Epithelial cell of esophagus (primary cell): ENCODE data around the gene IL34.
"Not testable (repeated sequence)": the region's sequence is repeated elsewhere in the genome, so short reads cannot be mapped to it uniquely, and the experiment has no call there.

Experiments
- DNase-seq: peaks from one replicate; pipeline ENCODE4 v3.0.0; 2010; ENCODE audit warnings: low read depth
- H3K4me3 ChIP-seq: 2 replicates; pipeline ENCODE4 v1.5.1; 2011; ENCODE audit warnings: mild to moderate bottlenecking, low read length, control low read depth
- CTCF ChIP-seq: IDR thresholded peaks from 2 replicates; pipeline ENCODE4 v1.5.1; 2011; ENCODE audit warnings: low read depth, mild to moderate bottlenecking, low read length, control low read depth, inconsistent platforms; ENCODE audit not compliant: insufficient read depth; ENCODE audit errors: missing control alignments

The IL34 gene

DNA sequence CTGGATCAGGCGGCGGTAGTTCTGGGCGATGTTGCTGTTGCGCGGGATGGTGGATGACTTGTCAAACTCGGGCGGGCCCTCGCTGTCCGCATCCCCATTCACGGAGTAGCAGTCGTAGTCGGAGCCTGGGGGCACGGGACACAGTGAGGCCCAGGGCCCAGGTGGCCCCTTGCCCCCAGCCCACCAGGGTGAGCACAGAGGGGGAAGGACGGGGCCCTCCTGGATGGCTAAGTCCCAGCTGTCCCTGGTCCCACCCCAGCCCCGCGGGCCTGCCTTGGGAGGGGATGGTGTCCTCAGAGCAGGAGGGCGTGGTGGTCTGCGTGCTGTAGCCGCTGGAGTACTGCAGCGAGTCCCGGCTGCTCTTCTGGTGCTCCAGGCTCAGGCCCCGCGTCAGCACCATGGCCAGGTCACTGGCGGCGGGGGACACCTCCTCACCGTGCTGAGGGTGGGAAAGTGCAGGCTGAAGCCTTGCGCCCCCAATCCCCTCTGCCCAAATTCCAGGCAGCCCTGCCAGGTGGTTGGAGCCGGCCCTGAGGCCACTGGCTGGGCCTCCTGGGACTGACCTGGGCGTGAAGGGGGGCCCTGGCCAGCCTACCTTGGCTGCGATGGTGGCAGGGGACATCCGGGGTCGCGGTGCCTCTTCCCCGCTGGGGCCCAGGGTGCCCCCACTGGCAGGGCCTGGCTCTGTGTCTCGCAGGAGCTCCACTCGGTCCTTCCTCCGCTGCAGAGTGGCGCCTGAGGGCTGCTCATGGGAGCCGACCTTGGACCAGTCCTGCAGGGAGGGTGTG lies 18.2 kb downstream of the IL34 start:
- H3K4me3 ChIP-seq: no peak overlapping the region
- no peak for DNase-seq
- TF ChIP-seq CTCF: no peak

GRCh38 chr16:70665113-70665694 lies 18.8 kb downstream of the IL34 start:
- TF ChIP-seq CTCF: no peak
- no peak for DNase-seq
- H3K4me3 ChIP-seq: no peak overlapping the region

DNA sequence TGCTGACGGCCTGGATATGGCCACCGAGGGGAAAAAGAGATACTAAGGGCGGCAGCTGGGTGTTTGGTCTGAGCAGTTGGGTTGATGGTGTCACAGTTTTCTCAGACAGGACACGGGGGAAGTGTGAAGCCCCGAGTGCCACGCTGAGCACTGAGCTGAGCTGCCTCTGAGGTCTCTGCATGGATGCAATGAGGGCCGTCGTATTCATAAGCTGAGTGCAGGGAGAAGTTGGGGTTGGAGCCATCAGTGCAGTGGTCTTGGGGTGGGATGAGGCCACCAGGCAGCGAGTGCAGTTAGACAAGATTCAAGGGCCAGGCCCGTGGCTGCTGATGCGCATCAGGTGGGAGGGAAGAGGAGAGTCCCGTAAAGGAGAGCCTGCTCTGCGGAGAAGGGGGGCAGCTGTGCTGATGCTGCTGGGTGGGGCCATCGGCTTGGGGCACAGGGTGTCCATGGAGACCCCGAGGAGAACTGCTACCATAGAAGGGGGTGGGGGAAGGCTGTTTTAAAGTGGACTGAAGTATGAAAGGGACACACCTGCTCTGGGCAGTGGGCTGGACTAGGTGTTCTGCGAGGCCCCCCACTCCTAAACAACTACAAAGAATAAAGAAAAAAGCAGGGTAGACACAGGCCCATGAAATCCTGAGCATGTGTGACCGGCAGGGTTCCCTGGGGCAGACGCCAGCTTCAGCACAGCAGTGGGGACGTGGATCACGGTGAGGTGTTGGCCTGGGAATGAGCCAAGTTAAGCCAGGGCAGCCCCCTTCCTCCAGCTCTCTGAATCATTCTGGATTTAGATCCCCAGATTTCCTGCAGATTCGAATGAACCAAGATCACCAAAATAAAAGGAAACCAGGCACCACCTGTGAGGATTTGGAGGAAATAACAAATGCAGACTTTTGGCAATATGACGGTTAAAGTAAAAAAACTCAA lies 19.7 kb downstream of the IL34 start:
- DNase-seq: no peak
- H3K4me3 ChIP-seq: no peak overlapping the region
- TF ChIP-seq CTCF: no peak

- no peak for DNase-seq
- H3K4me3 ChIP-seq: no peak overlapping the region
- TF ChIP-seq CTCF: no peak
Measured at GRCh38 chr16:70670175-70670574, 23.8 kb downstream of the IL34 start.

GRCh38 chr16:70670938-70671337 lies 24.6 kb downstream of the IL34 start:
- not testable (repeated sequence) for DNase-seq, H3K4me3 ChIP-seq

GRCh38 chr16:70674221-70675014 lies 28.1 kb downstream of the IL34 start:
- TF ChIP-seq CTCF: no peak
- no peak overlapping the region for H3K4me3 ChIP-seq
- no peak for DNase-seq
